Liver (tissue), 9 donors: ENCODE data around the gene PALM2AKAP2. TPM values are rescaled to one million over a fixed set of nuclear protein-coding genes. Genes with fewer than 3 reads are reported as not detected.

ENCODE experiments used
- DNase-seq: peaks from one replicate; pipeline ENCODE4 v3.0.0-alpha.2; 2017; ENCODE audit warnings: low spot score
- H3K27ac ChIP-seq, 2 donors: one replicate each; pipeline ENCODE4 v1.7.0; 2013; ENCODE audit warnings: inconsistent platforms in 2 of 2, low read length in 2 of 2, control low read depth in 1 of 2, low read depth in 1 of 2, mild to moderate bottlenecking in 1 of 2
- H3K27me3 ChIP-seq, 4 donors: one replicate each; pipeline versions ENCODE4 v1.6.1 to v1.7.0; 2013; ENCODE audit warnings: low read length in 3 of 4, inconsistent platforms in 1 of 4, mild to moderate bottlenecking in 1 of 4, moderate library complexity in 1 of 4; ENCODE audit not compliant: control insufficient read depth in 4 of 4, insufficient read depth in 4 of 4
- H3K36me3 ChIP-seq, 4 donors: one replicate each; pipeline versions ENCODE4 v1.6.1 to v1.7.0; 2013; ENCODE audit warnings: low read length in 3 of 4, mild to moderate bottlenecking in 3 of 4, low read depth in 1 of 4, moderate library complexity in 1 of 4; ENCODE audit not compliant: control insufficient read depth in 4 of 4, insufficient read depth in 3 of 4
- H3K4me1 ChIP-seq, 4 donors: one replicate each; pipeline versions ENCODE4 v1.6.1 to v1.7.0; 2013; ENCODE audit warnings: low read length in 3 of 4, mild to moderate bottlenecking in 3 of 4, moderate library complexity in 1 of 4; ENCODE audit not compliant: control insufficient read depth in 4 of 4, insufficient read depth in 4 of 4
- H3K4me3 ChIP-seq, 3 donors: one replicate each; pipeline versions ENCODE4 v1.6.1 to v1.7.0; 2013; ENCODE audit warnings: low read length in 3 of 3, control low read depth in 1 of 3, low read depth in 1 of 3, mild to moderate bottlenecking in 1 of 3
- H3K9ac ChIP-seq, 2 donors: one replicate each; pipeline ENCODE4 v1.7.0; 2013; ENCODE audit warnings: low read length in 2 of 2, mild to moderate bottlenecking in 2 of 2, moderate library complexity in 2 of 2, control low read depth in 1 of 2, low read depth in 1 of 2
- H3K9me3 ChIP-seq, 4 donors: one replicate each; pipeline versions ENCODE4 v1.6.1 to v1.7.0; 2013; ENCODE audit warnings: low read length in 3 of 4; ENCODE audit not compliant: control insufficient read depth in 4 of 4
- ATF3 ChIP-seq: IDR thresholded peaks from 2 replicates; pipeline ENCODE4 v1.6.1; 2016; ENCODE audit warnings: antibody characterized with exemption
- CTCF ChIP-seq: fragments of 150-350 bp; IDR thresholded peaks from 2 replicates; pipeline ENCODE4 v1.5.1; 2017; ENCODE audit warnings: improper control_type of control experiment, low read depth, low read length; ENCODE audit not compliant: missing input control
- FOXA2 ChIP-seq: IDR thresholded peaks from 2 replicates; pipeline ENCODE4 v1.6.1; 2016; ENCODE audit warnings: antibody characterized with exemption
- HNF4A ChIP-seq, 2 donors: conservative IDR thresholded peaks; 2 replicates each; pipeline ENCODE4 v1.6.1; 2016; ENCODE audit warnings: antibody characterized with exemption in 2 of 2, mild to moderate bottlenecking in 2 of 2
- JUND ChIP-seq, 2 donors: IDR thresholded peaks; 2 replicates each; pipeline ENCODE4 v1.6.1; 2016; ENCODE audit warnings: antibody characterized with exemption in 2 of 2
- MAX ChIP-seq: IDR thresholded peaks from 2 replicates; pipeline ENCODE4 v1.6.1; 2016; ENCODE audit warnings: antibody characterized with exemption
- REST ChIP-seq: IDR thresholded peaks from 2 replicates; pipeline ENCODE4 v1.6.1; 2016; ENCODE audit warnings: antibody characterized with exemption, mild to moderate bottlenecking
- RXRA ChIP-seq, 2 donors: IDR thresholded peaks; 2 replicates each; pipeline ENCODE4 v1.6.1; 2017 to 2018; ENCODE audit warnings: antibody characterized with exemption in 2 of 2, mild to moderate bottlenecking in 1 of 2
- WGBS: extraction: QIAGEN DNeasy Blood & Tissue Kit; methylation state at CpG from one replicate; pipeline ENCODE4 v1.1.7; 2013; 5-methylcytosine and 5-hydroxymethylcytosine counted together
- polyA plus RNA-seq, 2 donors: library from polyadenylated mRNA; stranded (reverse) in 1 of 2; unstranded in 1 of 2; fragments of 200-250 nt in 1 of 2; fragments of >200 nt in 1 of 2; fragmentation: Nextera tagmentation in 1 of 2; extraction: Ambion mirVana in 1 of 2; gene quantifications; one replicate each; pipeline versions ENCODE4 v1.2.1 to v1.2.3, GENCODE V29; 2013 to 2015
- total RNA-seq, 2 donors: library from RNA; depleted of rRNA; stranded (reverse); fragments of >200 nt; gene quantifications; one replicate each; pipeline ENCODE4 v1.2.3, GENCODE V29; 2014
- donor health status: healthy.
- donor health status: healthy.
- donor health status: healthy.
- donor health status: healthy.
- donor health status: healthy.

The PALM2AKAP2 gene
- total and polyA plus RNA-seq, 4 donors = 4.6 to 47.9 (median 6.2) TPM

- Histone ChIP-seq H3K27ac (peak overlapping the region in 1 of 2 donors; percentile 76), H3K9me3 (no peaks in the 10 kb centered on the region), H3K27me3 (no peaks in the 10 kb centered on the region), H3K9ac (no peak overlapping the region), H3K36me3 (no peaks in the 10 kb centered on the region), H3K4me3 (no peak overlapping the region), H3K4me1 (peaks cover 9 to 56% (median 34%) of the 10 kb centered on the region in 4 donors)
- DNase-seq = no peak
- TF ChIP-seq CTCF (no peak), ATF3 (no peak), JUND (IDR thresholded peaks at IDR 0.05) (peak; percentile 16 to 18)
- WGBS = 66% methylated on average over 2 of the region's 2 CpGs
Measured at GRCh38 chr9:109799792-109800191, 19.8 kb downstream of the PALM2AKAP2 start.

GRCh38 chr9:109801484-109801883 is 21.5 kb downstream of the PALM2AKAP2 start:
- TF ChIP-seq MAX = peak; percentile 28
- TF ChIP-seq HNF4A (conservative IDR thresholded peaks at IDR 0.05) = peak; percentile 45 to 63
- peak in 1 of 2 donors; percentile 34 for TF ChIP-seq RXRA (IDR thresholded peaks at IDR 0.05)
- no peak for TF ChIP-seq REST
- no peak for TF ChIP-seq FOXA2
- DNase-seq = no peak
- no peak overlapping the region for H3K4me3 ChIP-seq
- H3K4me1 ChIP-seq = peaks cover 6 to 59% (median 31%) of the 10 kb centered on the region in 4 donors
- no peaks in the 10 kb centered on the region for H3K9me3 ChIP-seq
- WGBS = 26% methylated on average over 1 of the region's 1 CpG
- H3K27ac ChIP-seq = no peak overlapping the region
- H3K27me3 ChIP-seq = no peaks in the 10 kb centered on the region
- no peaks in the 10 kb centered on the region for H3K36me3 ChIP-seq
- no peak overlapping the region for H3K9ac ChIP-seq

- H3K36me3 ChIP-seq = no peaks in the 10 kb centered on the region
- H3K27me3 ChIP-seq = no peaks in the 10 kb centered on the region
- no peak for TF ChIP-seq FOXA2
- no peak overlapping the region for H3K4me3 ChIP-seq
- no peak for DNase-seq
- 92% methylated on average over 1 of the region's 1 CpG for WGBS
- no peak overlapping the region for H3K27ac ChIP-seq
- H3K9ac ChIP-seq = no peak overlapping the region
- H3K9me3 ChIP-seq = no peaks in the 10 kb centered on the region
- H3K4me1 ChIP-seq = peaks cover 7 to 59% (median 31%) of the 10 kb centered on the region in 4 donors
Measured at GRCh38 chr9:109802491-109802890, 22.5 kb downstream of the PALM2AKAP2 start.
